HCT116 (cell line): Measurements from ENCODE around the gene YIPF3. TPM values are rescaled to one million over a fixed set of nuclear protein-coding genes. Genes with fewer than 3 reads are reported as not detected.

Experiments
- ATAC-seq: fragments of 200-7000 bp; cut with Tn5 transposase; 2 replicates; pipeline ENCODE4 v1.9.1; 2020; ENCODE audit warnings: mild to moderate bottlenecking, moderate library complexity
- BruUV-seq: library from RNA; stranded (reverse); fragments of 400-500 nt; replicated peaks from 2 replicates; lab custom pipeline; 2021; lab: Mats Ljungman, UMichigan
- CTCF ChIA-PET: fragments of 300-600 bp; sonication (Branson Sonifier 250); formaldehyde crosslinking; loops from one replicate; lab custom pipeline; 2021; ENCODE audit warnings: antibody characterized with exemption; lab: Charles Lee
- POLR2A ChIA-PET: fragments of 300-600, 350-600 bp; sonication (Branson Sonifier 250); formaldehyde crosslinking; loops from one replicate; lab custom pipeline; 2021; ENCODE audit warnings: antibody characterized with exemption; lab: Charles Lee
- RAD21 ChIA-PET, 2 experiments: fragments of 300-600 bp; sonication (Branson Sonifier 250); formaldehyde crosslinking; loops; one replicate each; lab custom pipeline; 2023; ENCODE audit warnings: low total read pairs in 2 of 2; ENCODE audit not compliant: uncharacterized antibody in 2 of 2, unreplicated experiment in 2 of 2, low non-redundant PET in 1 of 2; lab: Charles Lee
- DNase-seq: peaks from one replicate; pipeline ENCODE4 v3.0.0-alpha.2; 2010; ENCODE audit warnings: low read depth, low spot score
- H2AFZ ChIP-seq: fragments of 200-600 bp; shearing (Covaris generic), sonication (generic); 2 replicates; pipeline ENCODE4 v1.6.1; 2017; ENCODE audit warnings: low read depth, mixed run types, mixed read lengths, antibody characterized with exemption, low read length; ENCODE audit not compliant: poor library complexity, severe bottlenecking
- H3K27ac ChIP-seq: 2 replicates; pipeline ENCODE4 v1.5.1; 2012; ENCODE audit warnings: low read depth, low read length
- H3K27me3 ChIP-seq: fragments of 200-600 bp; sonication (generic); 2 replicates; pipeline ENCODE4 v1.6.1; 2016; ENCODE audit warnings: mixed run types, low read length, mixed read lengths; ENCODE audit not compliant: insufficient read depth
- H3K36me3 ChIP-seq, 2 experiments: fragments of 200-500 bp in 1 of 2; fragments of 200-600 bp in 1 of 2; sonication (Bioruptor generic) in 1 of 2; sonication (generic) in 1 of 2; 2 replicates each; pipeline versions ENCODE4 v1.5.1 to v1.6.1; 2014 to 2016; ENCODE audit warnings: low read length in 2 of 2, inconsistent platforms in 1 of 2, mixed read lengths in 1 of 2, mixed run types in 1 of 2; ENCODE audit not compliant: insufficient read depth in 2 of 2, control insufficient read depth in 1 of 2
- H3K4me1 ChIP-seq, 2 experiments: fragments of 200-600 bp in 1 of 2; sonication (generic) in 1 of 2; 2 replicates each; pipeline versions ENCODE4 v1.5.1 to v1.6.1; 2012 to 2017; ENCODE audit warnings: low read length in 2 of 2, inconsistent platforms in 1 of 2, mild to moderate bottlenecking in 1 of 2, mixed read lengths in 1 of 2, mixed run types in 1 of 2, moderate library complexity in 1 of 2; ENCODE audit not compliant: insufficient read depth in 2 of 2, control insufficient read depth in 1 of 2
- H3K4me2 ChIP-seq: fragments of 200-600 bp; sonication (generic); 2 replicates; pipeline ENCODE4 v1.6.1; 2017; ENCODE audit warnings: mixed run types, low read length, mixed read lengths
- H3K4me3 ChIP-seq, 2 experiments: fragments of 200-600 bp in 1 of 2; sonication (generic) in 1 of 2; replicated peaks in 1 of 2; 2 replicates each; pipeline ENCODE4 v1.5.1; 2011 to 2016; ENCODE audit warnings: low read length in 2 of 2, control low read depth in 1 of 2, low read depth in 1 of 2, mild to moderate bottlenecking in 1 of 2, mixed read lengths in 1 of 2, mixed run types in 1 of 2
- H3K79me2 ChIP-seq: fragments of 200-600 bp; sonication (generic); 2 replicates; pipeline ENCODE4 v1.6.1; 2017; ENCODE audit warnings: mild to moderate bottlenecking, mixed run types, low read length, moderate library complexity, mixed read lengths; ENCODE audit not compliant: insufficient read depth
- H3K9ac ChIP-seq: fragments of 200-600 bp; sonication (generic); 2 replicates; pipeline ENCODE4 v1.6.1; 2016; ENCODE audit warnings: low read length, mixed read lengths
- H3K9me2 ChIP-seq: fragments of 200-600 bp; sonication (generic), shearing (Covaris generic); 2 replicates; pipeline ENCODE4 v1.6.1; 2017; ENCODE audit warnings: mixed run types, mild to moderate bottlenecking, moderate library complexity; ENCODE audit not compliant: insufficient read depth
- H3K9me3 ChIP-seq, 2 experiments: fragments of 200-500 bp in 1 of 2; fragments of 200-600 bp in 1 of 2; sonication (Bioruptor generic) in 1 of 2; sonication (generic) in 1 of 2; 2 replicates each; pipeline ENCODE4 v1.6.1; 2014 to 2017; ENCODE audit warnings: low read length in 2 of 2, mixed read lengths in 2 of 2, inconsistent platforms in 1 of 2, low read depth in 1 of 2, mild to moderate bottlenecking in 1 of 2, mixed run types in 1 of 2, moderate library complexity in 1 of 2; ENCODE audit not compliant: control insufficient read depth in 1 of 2, insufficient read depth in 1 of 2
- H4K20me1 ChIP-seq: fragments of 200-600 bp; sonication (generic), shearing (Covaris generic); 2 replicates; pipeline ENCODE4 v1.6.1; 2017; ENCODE audit warnings: mixed run types, mild to moderate bottlenecking, moderate library complexity; ENCODE audit not compliant: insufficient read depth
- ATF3 ChIP-seq: IDR thresholded peaks from 2 replicates; pipeline ENCODE4 v1.6.1; 2012
- ELF1 ChIP-seq: IDR thresholded peaks from 2 replicates; pipeline ENCODE4 v1.6.1; 2012; ENCODE audit warnings: low read depth, borderline replicate concordance
- EZH2 ChIP-seq: fragments of 200-600 bp; sonication (generic); IDR thresholded peaks from 2 replicates; pipeline ENCODE4 v1.6.1; 2017; ENCODE audit warnings: antibody characterized with exemption, mixed run types
- FOSL1 ChIP-seq: IDR thresholded peaks from 2 replicates; pipeline ENCODE4 v1.6.1; 2012; ENCODE audit warnings: low read depth
- POLR2A ChIP-seq: IDR thresholded peaks from 2 replicates; pipeline ENCODE4 v1.7.0; 2011; ENCODE audit warnings: borderline replicate concordance; ENCODE audit not compliant: insufficient read depth, insufficient read length; ENCODE audit errors: extremely low read depth
- RAD21 ChIP-seq: IDR thresholded peaks from 2 replicates; pipeline ENCODE4 v1.6.1; 2012; ENCODE audit warnings: low read depth, mild to moderate bottlenecking
- SIN3A ChIP-seq: IDR thresholded peaks from 2 replicates; pipeline ENCODE4 v1.6.1; 2012; ENCODE audit warnings: low read depth
- SP1 ChIP-seq: IDR thresholded peaks from 2 replicates; pipeline ENCODE4 v1.6.1; 2012; ENCODE audit warnings: low read depth
- SRF ChIP-seq: IDR thresholded peaks from 2 replicates; pipeline ENCODE4 v1.6.1; 2012; ENCODE audit warnings: low read depth
- YY1 ChIP-seq: IDR thresholded peaks from 2 replicates; pipeline ENCODE4 v1.6.1; 2011; ENCODE audit warnings: low read length, low read depth, moderate library complexity, mild to moderate bottlenecking; ENCODE audit not compliant: insufficient replicate concordance; ENCODE audit errors: extremely low read depth
- ZFX ChIP-seq: fragments of 450-650 bp; IDR thresholded peaks from 2 replicates; pipeline ENCODE4 v1.6.1; 2017
- ZNF274 ChIP-seq: fragments of 200-500 bp; sonication (Bioruptor generic); IDR thresholded peaks from 2 replicates; pipeline ENCODE4 v1.6.1; 2014; ENCODE audit warnings: mild to moderate bottlenecking, low read depth, low read length, inconsistent platforms
- intact Hi-C: fragments of 100-400 bp; cut with micrococcal nuclease; formaldehyde crosslinking; loops from 2 replicates; pipeline ENCODE4 v1.10.0; 2022
- total RNA-seq: library from RNA; stranded (reverse); gene quantifications from one replicate; pipeline ENCODE4 v1.2.1, GENCODE V29; 2021; ENCODE audit not compliant: unreplicated experiment
- TF ChIP-seq, protein P1 (sequence below): IDR thresholded peaks from 2 replicates; pipeline ENCODE4 v1.6.1; 2011; ENCODE audit warnings: mild to moderate bottlenecking, low read length, moderate library complexity; ENCODE audit not compliant: insufficient replicate concordance; ENCODE audit errors: extremely low read depth
- TF ChIP-seq, protein P2 (sequence below): IDR thresholded peaks from 2 replicates; pipeline ENCODE4 v1.6.1; 2012

YIPF3 gene
- total RNA-seq, 1 experiment from 2014 or later, result 84.5 TPM

DNA sequence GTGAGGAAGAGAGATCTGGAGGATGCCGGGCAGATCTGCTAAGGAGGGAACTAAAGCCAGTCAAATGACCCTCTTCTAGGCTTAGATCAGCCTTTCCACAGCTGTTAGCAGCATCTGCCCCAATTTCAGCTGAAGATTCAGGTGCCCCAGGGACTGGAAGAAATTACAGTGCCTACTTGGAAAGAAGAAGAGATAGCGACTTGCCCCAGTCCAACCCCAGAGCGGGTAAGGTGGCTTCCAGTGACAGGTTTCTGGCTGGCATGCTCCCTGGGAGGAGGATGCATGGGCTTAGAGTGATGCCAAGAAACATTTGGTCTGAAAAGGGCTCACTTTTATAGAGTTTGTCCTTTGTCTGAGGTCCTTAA lies 38.7 kb downstream of the YIPF3 start:
- no peak for DNase-seq
- Histone ChIP-seq H3K79me2 (peaks cover 54% of the 10 kb centered on the region), H4K20me1 (no peaks in the 10 kb centered on the region), H3K9me2 (no peaks in the 10 kb centered on the region), H3K4me3 (peak overlapping the region; percentile 66 to 86), H3K9me3 (no peaks in the 10 kb centered on the region), H3K27me3 (no peaks in the 10 kb centered on the region), H2AFZ (no peak overlapping the region), H3K27ac (peak overlapping the region; percentile 12; the same call in 1 of the 2 replicates), H3K36me3 (no peaks in the 10 kb centered on the region), H3K4me1 (peaks cover 9 to 45% of the 10 kb centered on the region in 2 experiments; a peak in 3 of 4 replicates), H3K4me2 (peak overlapping the region; percentile 84), H3K9ac (peak overlapping the region; percentile 90)
- ATAC-seq, result no peak
- BruUV-seq, result TSS peak; percentile 58
- RAD21 ChIA-PET, result interaction anchor here in 1 of 2 experiments (0.6 kb wide), 1 partner anchor 109 kb away, joined by 4 read pairs; the partner anchor contains the start of gene ZNF318
- no peak for TF ChIP-seq FOSL1
- TF ChIP-seq SRF, result no peak
- TF ChIP-seq SP1, result no peak
- TF ChIP-seq ZFX, result 0 out of 2 replicates have a peak, but pooled peaks have one; percentile 1
- intact Hi-C loops, result no loop called here
- POLR2A ChIA-PET, result interaction anchor here (0.8 to 1.4 kb wide), 3 partner anchors 16 to 21 kb away, joined by 3 to 5 read pairs (median 4); no protein-coding TSS in a partner anchor
- CTCF ChIA-PET, result interaction anchor here (0.7 kb wide), 1 partner anchor 22 kb away, joined by 3 read pairs; no protein-coding TSS in a partner anchor

GRCh38 chr6:43477235-43478007 lies 39.3 kb downstream of the YIPF3 start, which contains the start of gene TJAP1:
TSS of gene TJAP1 (plus strand) at chr6:43477570. CDS start at chr6:43499002, 21,432 bp downstream.
- no peaks in the 10 kb centered on the region for H3K27me3 ChIP-seq
- intact Hi-C loops, result no loop called here
- H3K36me3 ChIP-seq, result no peaks in the 10 kb centered on the region
- peak; percentile 99 for ATAC-seq
- H3K4me2 ChIP-seq, result peak within 1 kb of the TSS; percentile 84
- H3K4me1 ChIP-seq, result peaks cover 9 to 42% of the 10 kb centered on the region in 2 experiments; a peak in 3 of 4 replicates
- peak; percentile 64 for DNase-seq
- BruUV-seq, result no TSS peak
- no peaks in the 10 kb centered on the region for H3K9me3 ChIP-seq
- peak within 1 kb of the TSS; percentile 12; the same call in 1 of the 2 replicates for H3K27ac ChIP-seq
- peak within 1 kb of the TSS; percentile 66 to 86 for H3K4me3 ChIP-seq
- H2AFZ ChIP-seq, result peak within 1 kb of the TSS; percentile 36
- ChIA-PET CTCF (interaction anchor here (0.7 kb wide), 1 partner anchor 21 kb away, joined by 3 read pairs; no protein-coding TSS in a partner anchor), RAD21 (interaction anchor here (0.6 to 0.8 kb wide), 2 partner anchors 19 to 108 kb away, joined by 3 to 4 read pairs; partner anchors contain the start of gene ZNF318 (in 1 of the 2)), POLR2A (interaction anchor here (0.6 to 1.4 kb wide), 6 partner anchors 16 to 88 kb away, joined by 3 to 6 read pairs (median 4); no protein-coding TSS in a partner anchor)
- no peaks in the 10 kb centered on the region for H4K20me1 ChIP-seq
- peak within 1 kb of the TSS; percentile 90 for H3K9ac ChIP-seq
- peaks cover 48% of the 10 kb centered on the region for H3K79me2 ChIP-seq
- no peaks in the 10 kb centered on the region for H3K9me2 ChIP-seq
- TF ChIP-seq ELF1 (no peak), ZNF274 (no peak), ATF3 (no peak), EZH2 (no peak), YY1 (peak; percentile 97), SP1 (peak; percentile 46; the same call in 1 of the 2 replicates), SIN3A (peak; percentile 66; the same call in 1 of the 2 replicates), RAD21 (no peak), POLR2A (peak; percentile 69)
- TF ChIP-seq, protein P1, sequence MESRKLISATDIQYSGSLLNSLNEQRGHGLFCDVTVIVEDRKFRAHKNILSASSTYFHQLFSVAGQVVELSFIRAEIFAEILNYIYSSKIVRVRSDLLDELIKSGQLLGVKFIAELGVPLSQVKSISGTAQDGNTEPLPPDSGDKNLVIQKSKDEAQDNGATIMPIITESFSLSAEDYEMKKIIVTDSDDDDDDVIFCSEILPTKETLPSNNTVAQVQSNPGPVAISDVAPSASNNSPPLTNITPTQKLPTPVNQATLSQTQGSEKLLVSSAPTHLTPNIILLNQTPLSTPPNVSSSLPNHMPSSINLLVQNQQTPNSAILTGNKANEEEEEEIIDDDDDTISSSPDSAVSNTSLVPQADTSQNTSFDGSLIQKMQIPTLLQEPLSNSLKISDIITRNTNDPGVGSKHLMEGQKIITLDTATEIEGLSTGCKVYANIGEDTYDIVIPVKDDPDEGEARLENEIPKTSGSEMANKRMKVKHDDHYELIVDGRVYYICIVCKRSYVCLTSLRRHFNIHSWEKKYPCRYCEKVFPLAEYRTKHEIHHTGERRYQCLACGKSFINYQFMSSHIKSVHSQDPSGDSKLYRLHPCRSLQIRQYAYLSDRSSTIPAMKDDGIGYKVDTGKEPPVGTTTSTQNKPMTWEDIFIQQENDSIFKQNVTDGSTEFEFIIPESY, result no peak
- TF ChIP-seq, protein P2, sequence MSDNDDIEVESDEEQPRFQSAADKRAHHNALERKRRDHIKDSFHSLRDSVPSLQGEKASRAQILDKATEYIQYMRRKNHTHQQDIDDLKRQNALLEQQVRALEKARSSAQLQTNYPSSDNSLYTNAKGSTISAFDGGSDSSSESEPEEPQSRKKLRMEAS, result no peak
